A549 (cell line): ENCODE measurements around the gene SPAG17.

Experiments
- CTCF ChIP-seq: fragments of >200 bp; sonication (Bioruptor Twin); formaldehyde crosslinking; IDR thresholded peaks from 3 replicates; pipeline ENCODE4 v1.5.1; 2016
- JUN ChIP-seq, 2 experiments: fragments of >200 bp; sonication (Bioruptor Twin); formaldehyde crosslinking; IDR thresholded peaks; 2 replicates in 1 of 2; 3 replicates in 1 of 2; pipeline ENCODE4 v1.6.1; 2016 to 2017
- POLR2A ChIP-seq: IDR thresholded peaks from 2 replicates; pipeline ENCODE4 v1.6.1; 2012; ENCODE audit warnings: mild to moderate bottlenecking, low read length
- SREBF2 ChIP-seq: fragments of 450-650 bp; IDR thresholded peaks from 2 replicates; pipeline ENCODE4 v1.6.1; 2014; ENCODE audit warnings: mild to moderate bottlenecking, moderate library complexity

- TF ChIP-seq JUN (IDR thresholded peaks at IDR 0.05) (no peak), CTCF (no peak), POLR2A (no peak), SREBF2 (no peak)
Observed at GRCh38 chr1:118145721-118146120, 39.3 kb downstream of the SPAG17 start.
